Endothelial cell (in vitro differentiated cells): Measurements from ENCODE around the gene OR5AU1. TPM values are rescaled to one million over a fixed set of nuclear protein-coding genes. Genes with fewer than 3 reads are reported as not detected.

Experiments
- DNase-seq: peaks from one replicate; pipeline ENCODE4 v3.0.0; 2021; ENCODE audit warnings: low spot score
- H3K27ac Mint-ChIP-seq: one replicate; pipeline ENCODE4 v1.8.0; 2021; ENCODE audit warnings: mixed read lengths, inconsistent platforms; ENCODE audit not compliant: unreplicated experiment
- H3K27me3 Mint-ChIP-seq: one replicate; pipeline ENCODE4 v1.8.0; 2021; ENCODE audit warnings: mild to moderate bottlenecking, moderate library complexity, mixed read lengths, inconsistent platforms; ENCODE audit not compliant: unreplicated experiment
- H3K36me3 Mint-ChIP-seq: one replicate; pipeline ENCODE4 v1.8.0; 2021; ENCODE audit warnings: mild to moderate bottlenecking, low read depth, mixed read lengths, inconsistent platforms; ENCODE audit not compliant: unreplicated experiment
- H3K4me1 Mint-ChIP-seq: one replicate; pipeline ENCODE4 v1.8.0; 2021; ENCODE audit warnings: mild to moderate bottlenecking, mixed read lengths, inconsistent platforms; ENCODE audit not compliant: unreplicated experiment
- H3K4me3 Mint-ChIP-seq: one replicate; pipeline ENCODE4 v1.8.0; 2021; ENCODE audit warnings: mild to moderate bottlenecking, mixed read lengths, inconsistent platforms; ENCODE audit not compliant: unreplicated experiment
- H3K9me3 Mint-ChIP-seq: one replicate; pipeline ENCODE4 v1.8.0; 2021; ENCODE audit warnings: mixed read lengths, inconsistent platforms; ENCODE audit not compliant: unreplicated experiment
- total RNA-seq: library from RNA; stranded (reverse); fragmentation: NEBNext Ultra II Directional; extraction: Animal tissue kit (Norgen Biotek cat#: 25700); gene quantifications from one replicate; pipeline ENCODE4 v1.2.1, GENCODE V29; 2021; ENCODE audit not compliant: unreplicated experiment
- TF ChIP-seq, protein P1 (sequence below): fragments of 200-600 bp; sonication (generic); IDR thresholded peaks from one replicate; pipeline ENCODE4 v1.5.0; 2021; ENCODE audit warnings: antibody characterized with exemption; ENCODE audit not compliant: unreplicated experiment

The OR5AU1 gene
- total RNA-seq, 1 donor from 2014 or later: not detected

- peak; percentile 58 for DNase-seq
- Mint-ChIP-seq H3K27ac (no peak overlapping the region), H3K4me1 (peaks cover 6% of the 10 kb centered on the region), H3K4me3 (no peak overlapping the region), H3K9me3 (no peaks in the 10 kb centered on the region), H3K36me3 (no peaks in the 10 kb centered on the region), H3K27me3 (no peaks in the 10 kb centered on the region)
- TF ChIP-seq, protein P1, sequence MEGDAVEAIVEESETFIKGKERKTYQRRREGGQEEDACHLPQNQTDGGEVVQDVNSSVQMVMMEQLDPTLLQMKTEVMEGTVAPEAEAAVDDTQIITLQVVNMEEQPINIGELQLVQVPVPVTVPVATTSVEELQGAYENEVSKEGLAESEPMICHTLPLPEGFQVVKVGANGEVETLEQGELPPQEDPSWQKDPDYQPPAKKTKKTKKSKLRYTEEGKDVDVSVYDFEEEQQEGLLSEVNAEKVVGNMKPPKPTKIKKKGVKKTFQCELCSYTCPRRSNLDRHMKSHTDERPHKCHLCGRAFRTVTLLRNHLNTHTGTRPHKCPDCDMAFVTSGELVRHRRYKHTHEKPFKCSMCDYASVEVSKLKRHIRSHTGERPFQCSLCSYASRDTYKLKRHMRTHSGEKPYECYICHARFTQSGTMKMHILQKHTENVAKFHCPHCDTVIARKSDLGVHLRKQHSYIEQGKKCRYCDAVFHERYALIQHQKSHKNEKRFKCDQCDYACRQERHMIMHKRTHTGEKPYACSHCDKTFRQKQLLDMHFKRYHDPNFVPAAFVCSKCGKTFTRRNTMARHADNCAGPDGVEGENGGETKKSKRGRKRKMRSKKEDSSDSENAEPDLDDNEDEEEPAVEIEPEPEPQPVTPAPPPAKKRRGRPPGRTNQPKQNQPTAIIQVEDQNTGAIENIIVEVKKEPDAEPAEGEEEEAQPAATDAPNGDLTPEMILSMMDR: no peak
Measured at GRCh38 chr14:21191809-21192446, 36.1 kb upstream of the OR5AU1 start.

DNA sequence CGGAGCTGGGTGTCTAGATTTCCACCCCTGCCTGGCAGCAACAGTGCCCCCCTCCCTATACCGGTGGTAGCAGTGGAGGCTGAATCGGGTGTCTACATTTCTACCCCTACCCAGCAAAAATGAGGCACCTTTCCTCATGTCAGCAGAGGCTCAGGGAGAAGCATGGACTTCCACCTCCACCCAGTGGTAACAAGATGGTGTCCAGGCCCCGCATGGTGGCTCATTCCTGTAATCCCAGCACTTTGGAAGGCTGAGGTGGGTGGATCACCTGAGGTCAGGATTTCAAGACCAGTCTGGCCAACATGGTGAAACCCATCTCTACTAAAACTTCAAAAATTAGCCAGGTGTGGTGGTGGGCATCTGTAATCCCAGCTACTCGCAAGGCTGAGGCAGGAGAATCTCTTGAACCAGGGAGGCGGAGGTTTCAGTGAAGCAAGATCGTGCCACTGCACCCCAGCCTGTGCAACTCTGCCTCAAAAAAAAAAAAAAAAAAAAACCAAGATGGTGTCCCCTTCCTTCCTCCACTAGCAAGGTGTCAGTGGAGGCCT lies 35.5 kb upstream of the OR5AU1 start:
- Mint-ChIP-seq H3K9me3 (no peaks in the 10 kb centered on the region), H3K4me1 (peaks cover 6% of the 10 kb centered on the region), H3K36me3 (no peaks in the 10 kb centered on the region), H3K27me3 (no peaks in the 10 kb centered on the region), H3K27ac (no peak overlapping the region), H3K4me3 (no peak overlapping the region)
- TF ChIP-seq, protein P1: no peak
- DNase-seq: no peak

- no peaks in the 10 kb centered on the region for H3K4me1 Mint-ChIP-seq
- no peaks in the 10 kb centered on the region for H3K9me3 Mint-ChIP-seq
- H3K27me3 Mint-ChIP-seq: no peaks in the 10 kb centered on the region
- DNase-seq: no peak
- H3K36me3 Mint-ChIP-seq: no peaks in the 10 kb centered on the region
- H3K4me3 Mint-ChIP-seq: no peak overlapping the region
- TF ChIP-seq, protein P1: no peak
- H3K27ac Mint-ChIP-seq: no peak overlapping the region
Measured at GRCh38 chr14:21185491-21185890, 29.6 kb upstream of the OR5AU1 start.

DNA sequence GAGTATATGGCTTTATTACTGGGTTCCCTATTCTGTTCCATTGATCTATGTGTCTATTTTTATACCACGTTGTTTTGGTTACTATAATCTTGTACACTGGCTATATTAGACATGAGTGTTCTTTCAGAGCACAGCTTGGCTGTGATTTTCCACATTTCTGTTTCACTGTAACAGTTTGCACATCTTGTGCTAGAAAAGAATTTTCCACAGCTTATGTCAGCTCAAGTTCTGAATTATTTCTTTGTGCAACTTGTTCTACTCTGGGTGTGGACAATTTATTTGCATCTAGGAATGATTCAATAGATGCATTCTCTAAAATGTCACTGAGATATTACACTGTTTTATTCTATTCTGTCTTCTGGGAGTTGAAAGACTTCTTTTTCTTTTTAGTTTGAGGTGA lies 28.4 kb upstream of the OR5AU1 start:
- Mint-ChIP-seq H3K4me1 (no peaks in the 10 kb centered on the region), H3K27me3 (no peaks in the 10 kb centered on the region), H3K27ac (no peak overlapping the region), H3K4me3 (no peak overlapping the region), H3K36me3 (no peaks in the 10 kb centered on the region), H3K9me3 (no peaks in the 10 kb centered on the region)
- DNase-seq: no peak
- TF ChIP-seq, protein P1: no peak

- DNase-seq: no peak
- Mint-ChIP-seq H3K36me3 (no peaks in the 10 kb centered on the region), H3K4me1 (no peaks in the 10 kb centered on the region), H3K9me3 (no peaks in the 10 kb centered on the region), H3K27ac (no peak overlapping the region), H3K27me3 (no peaks in the 10 kb centered on the region), H3K4me3 (no peak overlapping the region)
- TF ChIP-seq, protein P1: no peak
Measured at GRCh38 chr14:21182166-21182565, 26.3 kb upstream of the OR5AU1 start.
